ENCODE data around the gene HCST.

Gene HCST

DNA sequence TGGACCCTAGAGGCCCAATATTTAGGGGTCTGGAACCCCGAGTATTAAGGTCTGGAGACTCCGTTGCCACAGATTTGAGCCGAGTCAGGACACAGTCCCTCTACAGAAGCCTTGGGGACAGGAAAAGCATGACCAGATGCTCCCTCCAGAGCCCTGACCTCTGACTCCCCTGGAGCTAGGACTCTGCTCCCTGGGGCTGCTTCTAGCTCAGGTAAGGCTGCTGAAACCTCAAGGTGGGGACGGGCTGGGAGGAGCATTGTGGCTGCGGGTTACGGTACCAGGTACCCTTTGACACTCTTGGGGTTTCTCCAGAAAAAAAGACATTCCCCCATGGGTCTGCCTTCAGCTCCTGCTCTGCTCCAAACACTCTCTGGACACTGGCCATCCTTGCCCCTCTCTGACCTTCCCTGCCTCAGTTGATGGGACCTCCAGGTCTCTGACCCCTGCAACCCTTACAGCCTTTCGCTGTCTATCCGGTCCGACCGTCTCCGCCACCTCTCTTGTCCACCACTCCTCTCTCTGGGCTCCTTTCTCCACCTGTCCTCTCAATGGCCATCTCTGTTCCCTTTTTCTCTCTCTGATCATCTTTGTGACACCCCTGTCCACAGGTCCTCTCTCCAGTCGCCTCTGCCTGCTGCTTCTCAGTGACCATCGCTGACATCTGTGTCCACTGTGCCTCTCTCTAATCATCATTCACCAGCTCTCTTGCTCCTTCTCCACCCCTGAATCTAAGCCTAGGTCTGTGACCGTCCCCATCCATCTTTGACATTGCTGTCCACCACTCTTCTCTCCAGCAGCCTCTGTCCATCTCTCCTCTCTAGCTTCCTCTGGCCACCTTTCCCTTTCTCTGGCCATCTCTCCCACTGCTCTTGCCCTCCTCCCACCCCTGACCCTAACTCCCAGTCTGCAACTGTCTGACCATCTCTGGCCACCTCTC is 35.3 kb downstream of the HCST start:
- no peak for DNase-seq (ENCODE audit: low read depth)

DNA sequence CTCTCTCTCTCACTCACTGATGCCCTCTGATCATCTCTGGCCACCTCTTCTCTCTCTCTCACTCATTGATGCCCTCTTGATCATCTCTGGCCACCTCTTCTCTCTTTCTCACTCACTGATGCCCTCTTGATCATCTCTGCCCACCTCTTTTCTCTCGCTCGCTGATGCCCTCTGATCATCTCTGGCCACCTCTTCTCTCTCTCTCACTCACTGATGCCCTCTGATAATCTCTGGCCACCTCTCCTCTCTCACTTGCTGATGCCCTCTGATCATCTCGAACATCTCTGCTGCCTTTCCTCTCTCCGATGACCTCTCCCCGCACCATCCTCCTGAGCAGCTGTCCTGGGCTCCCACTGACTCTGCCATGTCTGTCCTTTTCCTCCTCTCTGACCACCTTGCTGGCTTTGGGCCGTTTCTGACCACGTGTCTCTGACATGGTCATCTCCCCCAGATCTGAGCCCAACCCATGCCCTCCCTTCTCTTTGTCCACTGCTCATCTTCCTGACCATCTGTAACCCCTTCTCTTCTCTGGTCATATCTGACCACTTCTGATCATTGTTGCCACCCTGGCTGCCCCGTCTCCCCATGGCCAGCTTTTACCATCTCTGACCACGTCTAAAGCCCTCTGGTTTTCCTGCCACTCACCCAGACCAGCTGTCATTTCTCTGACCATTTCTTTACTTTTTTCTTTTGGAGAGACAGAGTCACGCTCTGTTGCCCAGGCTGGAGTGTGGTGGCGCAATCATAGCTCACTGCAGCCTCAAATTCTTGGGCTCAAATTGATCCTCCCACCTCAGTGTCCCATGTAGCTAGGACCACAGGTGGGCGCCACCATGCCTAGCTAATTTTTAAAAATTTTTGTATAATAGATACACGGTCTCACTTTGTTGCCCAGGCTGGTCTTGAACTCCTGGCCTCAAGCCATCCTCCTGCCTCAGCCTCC is 36.2 kb downstream of the HCST start:
- no peak for DNase-seq (ENCODE audit: low read depth)

DNA sequence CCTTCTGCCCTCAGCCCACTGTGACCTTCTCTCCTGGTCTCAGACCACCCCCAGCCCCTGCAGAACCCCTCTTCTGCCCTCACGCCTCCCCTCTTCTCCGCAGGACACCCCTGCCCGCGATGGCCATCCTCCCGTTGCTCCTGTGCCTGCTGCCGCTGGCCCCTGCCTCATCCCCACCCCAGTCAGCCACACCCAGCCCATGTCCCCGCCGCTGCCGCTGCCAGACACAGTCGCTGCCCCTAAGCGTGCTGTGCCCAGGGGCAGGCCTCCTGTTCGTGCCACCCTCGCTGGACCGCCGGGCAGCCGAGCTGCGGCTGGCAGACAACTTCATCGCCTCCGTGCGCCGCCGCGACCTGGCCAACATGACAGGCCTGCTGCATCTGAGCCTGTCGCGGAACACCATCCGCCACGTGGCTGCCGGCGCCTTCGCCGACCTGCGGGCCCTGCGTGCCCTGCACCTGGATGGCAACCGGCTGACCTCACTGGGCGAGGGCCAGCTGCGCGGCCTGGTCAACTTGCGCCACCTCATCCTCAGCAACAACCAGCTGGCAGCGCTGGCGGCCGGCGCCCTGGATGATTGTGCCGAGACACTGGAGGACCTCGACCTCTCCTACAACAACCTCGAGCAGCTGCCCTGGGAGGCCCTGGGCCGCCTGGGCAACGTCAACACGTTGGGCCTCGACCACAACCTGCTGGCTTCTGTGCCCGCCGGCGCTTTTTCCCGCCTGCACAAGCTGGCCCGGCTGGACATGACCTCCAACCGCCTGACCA is 37.2 kb downstream of the HCST start:
- DNase-seq (ENCODE audit: low read depth), result no peak

DNA sequence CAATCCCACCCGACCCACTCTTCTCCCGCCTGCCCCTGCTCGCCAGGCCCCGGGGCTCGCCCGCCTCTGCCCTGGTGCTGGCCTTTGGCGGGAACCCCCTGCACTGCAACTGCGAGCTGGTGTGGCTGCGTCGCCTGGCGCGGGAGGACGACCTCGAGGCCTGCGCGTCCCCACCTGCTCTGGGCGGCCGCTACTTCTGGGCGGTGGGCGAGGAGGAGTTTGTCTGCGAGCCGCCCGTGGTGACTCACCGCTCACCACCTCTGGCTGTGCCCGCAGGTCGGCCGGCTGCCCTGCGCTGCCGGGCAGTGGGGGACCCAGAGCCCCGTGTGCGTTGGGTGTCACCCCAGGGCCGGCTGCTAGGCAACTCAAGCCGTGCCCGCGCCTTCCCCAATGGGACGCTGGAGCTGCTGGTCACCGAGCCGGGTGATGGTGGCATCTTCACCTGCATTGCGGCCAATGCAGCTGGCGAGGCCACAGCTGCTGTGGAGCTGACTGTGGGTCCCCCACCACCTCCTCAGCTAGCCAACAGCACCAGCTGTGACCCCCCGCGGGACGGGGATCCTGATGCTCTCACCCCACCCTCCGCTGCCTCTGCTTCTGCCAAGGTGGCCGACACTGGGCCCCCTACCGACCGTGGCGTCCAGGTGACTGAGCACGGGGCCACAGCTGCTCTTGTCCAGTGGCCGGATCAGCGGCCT is 37.9 kb downstream of the HCST start:
- no peak for DNase-seq (ENCODE audit: low read depth)

DNA sequence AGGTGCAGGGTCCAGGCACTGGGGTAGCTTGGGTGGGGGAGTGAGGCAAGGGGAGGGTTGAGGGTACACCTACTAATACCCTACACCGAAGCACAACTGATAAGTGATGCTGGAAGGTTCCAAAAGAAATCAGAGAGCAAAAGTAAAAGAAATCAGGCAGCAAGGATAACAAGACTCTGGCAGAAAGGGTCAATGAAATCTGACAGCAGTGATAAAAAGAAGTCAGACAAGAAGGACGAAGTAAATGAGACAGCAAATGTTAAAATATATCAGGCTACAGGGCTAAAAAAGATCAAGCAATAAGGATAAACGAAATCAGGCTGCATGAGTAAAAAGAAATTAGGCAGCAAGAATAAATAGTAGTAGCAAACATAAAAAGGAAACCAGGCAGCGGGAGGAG is 38.5 kb downstream of the HCST start:
- no peak for DNase-seq (ENCODE audit: low read depth)

DNA sequence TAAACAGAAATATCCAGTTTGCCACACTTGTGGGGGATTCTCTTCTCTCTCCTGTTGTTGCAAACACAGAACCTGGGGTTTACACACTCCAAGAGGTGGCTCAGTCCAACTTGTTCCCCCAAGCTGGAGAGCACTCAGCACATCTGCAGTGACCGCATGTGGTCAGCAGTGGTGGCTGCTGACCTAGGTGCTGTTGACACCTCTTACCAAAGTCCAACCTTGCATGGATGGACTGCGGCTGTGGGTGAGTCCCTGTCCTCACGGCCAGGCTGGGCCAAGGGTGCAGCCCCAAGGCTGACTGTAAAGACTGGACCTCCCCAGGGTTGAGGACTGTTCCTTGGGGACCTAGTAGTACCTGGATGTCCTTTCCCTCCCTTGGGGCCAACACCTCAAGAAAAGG is 39.9 kb downstream of the HCST start:
- no peak for DNase-seq (ENCODE audit: low read depth)

DNA sequence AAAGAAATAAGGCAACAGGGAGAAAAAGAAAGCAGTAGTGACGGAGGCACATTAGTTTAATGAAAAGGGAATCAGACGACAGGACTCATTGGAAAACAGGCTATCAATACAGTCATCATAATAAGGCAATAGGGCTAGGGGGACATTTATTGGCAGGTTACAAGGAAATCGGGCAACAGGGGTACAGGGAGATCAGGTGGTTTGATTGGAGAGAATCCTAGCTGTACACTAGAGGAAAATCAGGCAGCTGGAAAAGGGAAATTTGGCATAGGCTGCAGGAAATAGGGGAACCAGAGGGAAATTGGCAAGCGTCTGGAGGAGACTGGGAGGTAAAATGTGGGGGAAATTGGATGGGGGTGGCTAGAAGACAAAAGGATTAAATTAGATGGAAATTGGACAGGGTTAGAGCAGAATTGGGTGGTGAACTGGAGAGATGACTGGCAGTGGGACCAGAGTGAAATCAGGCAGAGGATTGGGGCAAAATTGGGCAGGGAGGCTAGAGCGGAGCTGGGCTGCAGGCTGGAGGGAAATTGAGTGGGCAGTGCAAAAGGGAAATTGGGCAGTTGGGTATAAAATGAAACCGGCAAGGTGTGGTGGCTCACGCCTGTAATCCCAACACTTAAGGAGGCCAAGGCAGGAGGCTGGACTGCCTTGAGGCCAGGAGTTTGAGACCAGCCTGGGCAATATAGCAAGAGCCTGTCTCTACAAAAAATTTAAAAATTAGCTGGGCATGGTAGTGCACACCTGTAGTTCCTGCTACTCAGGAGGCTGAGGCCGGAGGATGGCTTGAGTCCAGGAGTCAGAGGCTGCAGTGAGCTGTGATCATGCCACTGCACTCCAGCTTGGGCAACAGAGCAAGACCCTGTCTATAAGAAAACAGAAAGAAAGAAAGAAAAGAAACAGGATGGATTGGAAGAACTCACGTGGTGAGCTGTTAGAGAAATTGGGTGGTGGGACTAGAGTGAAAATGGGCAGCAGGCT is 41.3 kb downstream of the HCST start:
- DNase-seq (ENCODE audit: low read depth), result no peak

DNA sequence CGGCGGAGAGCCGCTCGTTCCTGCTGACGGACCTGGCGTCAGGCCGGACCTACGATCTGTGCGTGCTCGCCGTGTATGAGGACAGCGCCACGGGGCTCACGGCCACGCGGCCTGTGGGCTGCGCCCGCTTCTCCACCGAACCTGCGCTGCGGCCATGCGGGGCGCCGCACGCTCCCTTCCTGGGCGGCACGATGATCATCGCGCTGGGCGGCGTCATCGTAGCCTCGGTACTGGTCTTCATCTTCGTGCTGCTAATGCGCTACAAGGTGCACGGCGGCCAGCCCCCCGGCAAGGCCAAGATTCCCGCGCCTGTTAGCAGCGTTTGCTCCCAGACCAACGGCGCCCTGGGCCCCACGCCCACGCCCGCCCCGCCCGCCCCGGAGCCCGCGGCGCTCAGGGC is 42.2 kb downstream of the HCST start:
- no peak for DNase-seq (ENCODE audit: low read depth)

DNA sequence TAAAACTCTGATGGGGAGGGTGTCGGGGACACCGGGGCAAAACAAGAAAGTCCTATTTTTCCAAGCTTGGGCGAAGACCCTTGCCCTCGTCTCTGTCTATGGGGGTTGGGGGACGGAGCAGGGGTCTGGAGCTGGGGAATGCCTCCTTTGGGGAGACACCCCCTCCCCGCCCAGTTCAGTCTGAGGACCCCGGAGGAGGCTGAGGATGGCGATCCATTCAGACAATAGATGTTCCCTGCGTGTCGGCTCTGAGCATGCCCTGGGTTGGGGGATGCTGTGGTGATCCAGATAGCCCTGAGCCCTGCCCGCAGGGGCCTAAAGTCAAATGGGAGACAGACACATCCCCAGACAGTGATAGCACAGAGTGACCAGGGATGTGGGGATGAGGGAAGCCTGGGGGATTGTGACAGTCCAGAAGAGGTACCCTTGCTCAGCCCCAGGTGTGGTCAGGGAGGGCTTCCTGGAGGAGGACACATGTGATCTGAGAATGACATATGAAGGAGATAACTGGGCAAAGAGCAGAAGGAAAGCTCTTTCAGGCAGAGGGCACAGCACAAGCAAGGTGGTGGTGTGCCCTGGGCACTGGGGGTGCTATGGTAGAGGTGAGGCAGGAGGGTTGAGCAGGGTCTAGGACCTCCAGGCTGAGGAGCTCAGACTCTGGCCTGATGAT is 42.9 kb downstream of the HCST start:
- no peak for DNase-seq (ENCODE audit: low read depth)

DNA sequence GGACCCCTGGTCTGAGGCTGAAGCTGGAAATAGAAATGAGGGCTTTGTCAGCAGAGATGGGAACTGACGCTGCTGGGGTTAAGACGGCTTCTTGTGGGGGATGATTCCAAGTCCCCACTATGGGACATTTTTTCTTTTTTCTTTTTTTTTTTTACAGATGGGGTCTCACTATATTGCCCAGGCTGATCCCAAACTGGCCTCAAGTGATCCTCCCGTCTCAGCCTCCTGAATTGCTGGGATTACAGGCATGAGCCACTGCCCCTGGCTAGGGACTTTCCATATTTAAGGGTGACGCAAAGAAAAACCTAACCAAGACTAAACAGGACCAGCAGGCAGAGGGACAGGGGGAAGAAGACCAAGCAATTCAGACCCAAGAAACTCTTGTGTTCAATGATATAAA is 43.9 kb downstream of the HCST start:
- no peak for DNase-seq (ENCODE audit: low read depth)

DNA sequence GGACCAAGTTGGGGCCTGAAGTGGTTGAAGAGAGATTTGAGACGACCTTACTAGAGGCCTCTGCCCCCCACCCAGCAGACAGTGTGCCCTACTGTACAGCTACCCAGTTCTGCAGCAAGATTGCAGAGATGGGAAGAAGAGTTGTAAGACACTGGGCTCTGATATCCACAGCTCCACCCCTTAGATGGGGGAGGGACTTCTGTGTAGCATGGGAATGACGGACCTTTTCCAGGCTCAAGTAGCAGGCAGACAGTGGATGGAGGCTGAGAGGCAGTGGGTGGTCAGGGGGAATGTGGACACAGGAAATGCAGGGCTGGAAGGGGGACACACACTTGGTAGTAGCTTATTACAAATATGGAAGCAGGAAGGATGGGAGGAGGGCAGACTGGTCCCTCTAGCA is 46.8 kb downstream of the HCST start:
- no peak for DNase-seq (ENCODE audit: low read depth)

All from T-helper 22 cell (primary cell).